Heart left ventricle (tissue), 16 donors: ENCODE data around the gene MYO16. TPM values are rescaled to one million over a fixed set of nuclear protein-coding genes. Genes with fewer than 3 reads are reported as not detected.

Source experiments
- ATAC-seq, 4 donors: fragments of 200-7000 bp; cut with Tn5 transposase; one replicate each; pipeline ENCODE4 v1.9.1; 2020 to 2022; ENCODE audit warnings: moderate library complexity in 4 of 4, mild to moderate bottlenecking in 3 of 4, moderate number of reproducible peaks in 1 of 4
- DNase-seq, 5 donors: peaks; one replicate each; pipeline ENCODE4 v3.0.0-alpha.2; 2020
- H3K27ac ChIP-seq, 12 donors: fragments of 200-600 bp; sonication (generic) in 4 of 12; one replicate each; pipeline versions ENCODE4 v1.5.0 to v1.8.0; 2016 to 2022; ENCODE audit warnings: mild to moderate bottlenecking in 2 of 12
- H3K27me3 ChIP-seq, 9 donors: fragments of 200-600 bp; sonication (generic) in 2 of 9; one replicate each; pipeline versions ENCODE4 v1.5.1 to v1.8.0; 2016 to 2022; ENCODE audit warnings: mild to moderate bottlenecking in 3 of 9
- H3K36me3 ChIP-seq, 9 donors: fragments of 200-600 bp; sonication (generic) in 2 of 9; one replicate each; pipeline versions ENCODE4 v1.5.0 to v1.8.0; 2018 to 2022; ENCODE audit warnings: mild to moderate bottlenecking in 2 of 9
- H3K4me1 ChIP-seq, 12 donors: fragments of 200-600 bp; sonication (generic) in 4 of 12; one replicate each; pipeline versions ENCODE4 v1.5.0 to v1.8.0; 2016 to 2022; ENCODE audit warnings: mild to moderate bottlenecking in 3 of 12
- H3K4me3 ChIP-seq, 12 donors: fragments of 200-600 bp; sonication (generic) in 4 of 12; one replicate each; pipeline versions ENCODE4 v1.5.0 to v1.8.0; 2017 to 2022; ENCODE audit warnings: mild to moderate bottlenecking in 9 of 12, moderate library complexity in 4 of 12
- H3K9me3 ChIP-seq, 12 donors: fragments of 200-600 bp; sonication (generic) in 4 of 12; one replicate each; pipeline versions ENCODE4 v1.5.0 to v1.8.0; 2016 to 2022; ENCODE audit warnings: mild to moderate bottlenecking in 1 of 12
- POLR2A ChIP-seq, 2 donors: fragments of 450-650 bp; IDR thresholded peaks; one replicate each; pipeline ENCODE4 v1.6.1; 2017; ENCODE audit warnings: antibody characterized with exemption in 2 of 2, mild to moderate bottlenecking in 2 of 2, moderate library complexity in 2 of 2
- WGBS, 4 donors: extraction: QIAGEN DNeasy Blood & Tissue Kit in 2 of 4; methylation state at CpG; one replicate each; pipeline versions ENCODE4 v1.1.5 to v1.1.7; 2013 to 2018; 5-methylcytosine and 5-hydroxymethylcytosine counted together
- intact Hi-C, 10 donors: fragments of 100-400 bp; cut with DNase I; formaldehyde crosslinking; loops; one replicate each; pipeline versions ENCODE4 v1.11.1 to v1.14.2; 2022
- polyA plus RNA-seq, 2 donors: library from polyadenylated mRNA; stranded (reverse); fragments of 200-250 nt; gene quantifications; one replicate each; pipeline ENCODE4 v1.2.3, GENCODE V29; 2013
- total RNA-seq, 9 donors: library from RNA; depleted of rRNA in 2 of 9; stranded (reverse); fragments of >200 nt in 2 of 9; fragmentation: NEBNext Ultra II Directional in 3 of 9; extraction: Animal tissue kit (Norgen Biotek cat#: 25700) in 3 of 9; gene quantifications; one replicate each; pipeline versions ENCODE4 v1.1.0 to v1.2.4, GENCODE V29; 2016 to 2023
- TF ChIP-seq, protein P1 (sequence below), 12 donors: fragments of 200-600 bp; sonication (generic) in 4 of 12; IDR thresholded peaks; one replicate each; pipeline versions ENCODE4 v1.5.0 to v1.8.0; 2018 to 2022; ENCODE audit warnings: antibody characterized with exemption in 12 of 12, mild to moderate bottlenecking in 5 of 12
- donor health status: ischemic (EF 13 %, LVEDD 7.1; RV severe dilation, severe dysfunction).
- donor health status: healthy with polysubstance abuse.
- donor health status: DM: no; HTN: yes; CAD: no.
- donor health status: DM: no; HTN: no; CAD: no.
- donor health status: ischemic (EF 25% LVEDD 6.9; RV normal size, moderate dysfunction).
- donor health status: ischemic (EF 25% LVEDD 5.7; RV mildly dilated, moderate dysfunction).
- donor health status: healthy.
- donor health status: DM: yes; HTN: yes; CAD: no.
- donor health status: ischemic (EF 35%, LVEDD 5.7; RV mildly dilated, moderate dysfunction).
- donor health status: nonischemic (EF 11% LVEDD 7.7; RV severe dilation, severe dysfunction).
- donor health status: DM: yes; HTN: yes; CAD: no.
- donor health status: PGD.
- donor health status: ischemic (EF 29% LVEDD 5.4; RV normal size, mild dysfunction).
- donor health status: nonischemic (EF 23%, LVEDD 6.1; RV moderate dilation, normal function).

The MYO16 gene
- total and polyA plus RNA-seq, 11 donors: 0.16 to 5.2 (median 0.81) TPM

GRCh38 chr13:108833531-108833930 is 204.1 kb downstream of the MYO16 start:
- H3K9me3 ChIP-seq: peaks cover 0 to 11% (median 2%) of the 10 kb centered on the region in 12 donors
- intact Hi-C loops: no loop called here
- no peak overlapping the region for H3K4me3 ChIP-seq
- TF ChIP-seq POLR2A (IDR thresholded peaks at IDR 0.05): no peak
- TF ChIP-seq, protein P1, sequence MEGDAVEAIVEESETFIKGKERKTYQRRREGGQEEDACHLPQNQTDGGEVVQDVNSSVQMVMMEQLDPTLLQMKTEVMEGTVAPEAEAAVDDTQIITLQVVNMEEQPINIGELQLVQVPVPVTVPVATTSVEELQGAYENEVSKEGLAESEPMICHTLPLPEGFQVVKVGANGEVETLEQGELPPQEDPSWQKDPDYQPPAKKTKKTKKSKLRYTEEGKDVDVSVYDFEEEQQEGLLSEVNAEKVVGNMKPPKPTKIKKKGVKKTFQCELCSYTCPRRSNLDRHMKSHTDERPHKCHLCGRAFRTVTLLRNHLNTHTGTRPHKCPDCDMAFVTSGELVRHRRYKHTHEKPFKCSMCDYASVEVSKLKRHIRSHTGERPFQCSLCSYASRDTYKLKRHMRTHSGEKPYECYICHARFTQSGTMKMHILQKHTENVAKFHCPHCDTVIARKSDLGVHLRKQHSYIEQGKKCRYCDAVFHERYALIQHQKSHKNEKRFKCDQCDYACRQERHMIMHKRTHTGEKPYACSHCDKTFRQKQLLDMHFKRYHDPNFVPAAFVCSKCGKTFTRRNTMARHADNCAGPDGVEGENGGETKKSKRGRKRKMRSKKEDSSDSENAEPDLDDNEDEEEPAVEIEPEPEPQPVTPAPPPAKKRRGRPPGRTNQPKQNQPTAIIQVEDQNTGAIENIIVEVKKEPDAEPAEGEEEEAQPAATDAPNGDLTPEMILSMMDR (IDR thresholded peaks at IDR 0.05): no peak
- ATAC-seq (no peak), DNase-seq (no peak)
- no peak overlapping the region for H3K27ac ChIP-seq
- no peaks in the 10 kb centered on the region for H3K4me1 ChIP-seq
- H3K27me3 ChIP-seq: no peaks in the 10 kb centered on the region
- WGBS, 4 donors: 89 to 94% (median 91%) methylated on average over 1 of the region's 1 CpG
- no peaks in the 10 kb centered on the region for H3K36me3 ChIP-seq

DNA sequence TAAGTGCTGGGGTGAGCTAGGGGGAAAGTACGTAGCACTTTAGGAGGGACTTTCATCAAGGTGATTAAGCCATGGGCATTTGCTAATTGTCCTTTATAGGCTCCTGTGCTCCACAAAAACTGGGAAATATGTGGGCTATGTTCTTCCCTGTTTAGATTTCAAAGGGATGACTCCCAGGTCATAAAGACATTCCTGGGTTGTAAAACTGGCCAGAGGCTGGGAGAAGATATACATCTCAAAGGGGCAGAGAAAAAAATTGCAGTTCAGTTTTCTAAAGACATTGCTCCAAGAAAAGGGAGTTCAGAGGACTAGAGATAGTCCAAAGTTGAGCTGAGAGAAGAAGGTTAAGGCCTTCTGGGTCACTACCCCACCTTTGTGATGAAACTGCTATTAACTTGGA is 204.8 kb downstream of the MYO16 start:
- Histone ChIP-seq H3K27me3 (no peaks in the 10 kb centered on the region), H3K9me3 (peaks cover 0 to 4% (median 0%) of the 10 kb centered on the region in 12 donors), H3K36me3 (no peaks in the 10 kb centered on the region), H3K4me3 (no peak overlapping the region), H3K4me1 (no peaks in the 10 kb centered on the region), H3K27ac (no peak overlapping the region)
- WGBS, 4 donors: 91 to 97% (median 96%) methylated on average over 1 of the region's 1 CpG
- intact Hi-C loops: no loop called here
- DNase-seq: no peak
- ATAC-seq: no peak
- TF ChIP-seq, protein P1 (IDR thresholded peaks at IDR 0.05): no peak
- no peak for TF ChIP-seq POLR2A (IDR thresholded peaks at IDR 0.05)

GRCh38 chr13:108835083-108835482 is 205.7 kb downstream of the MYO16 start:
- no peaks in the 10 kb centered on the region for H3K27me3 ChIP-seq
- peaks cover 0 to 8% (median 0%) of the 10 kb centered on the region in 12 donors for H3K9me3 ChIP-seq
- DNase-seq: no peak
- ATAC-seq: no peak
- H3K27ac ChIP-seq: no peak overlapping the region
- TF ChIP-seq POLR2A (IDR thresholded peaks at IDR 0.05): no peak
- TF ChIP-seq, protein P1 (IDR thresholded peaks at IDR 0.05): no peak
- 66 to 80% (median 72%) methylated on average over 3 of the region's 3 CpGs for WGBS, 4 donors
- H3K4me3 ChIP-seq: no peak overlapping the region
- no peaks in the 10 kb centered on the region for H3K36me3 ChIP-seq
- no peaks in the 10 kb centered on the region for H3K4me1 ChIP-seq
- intact Hi-C loops: no loop called here

DNA sequence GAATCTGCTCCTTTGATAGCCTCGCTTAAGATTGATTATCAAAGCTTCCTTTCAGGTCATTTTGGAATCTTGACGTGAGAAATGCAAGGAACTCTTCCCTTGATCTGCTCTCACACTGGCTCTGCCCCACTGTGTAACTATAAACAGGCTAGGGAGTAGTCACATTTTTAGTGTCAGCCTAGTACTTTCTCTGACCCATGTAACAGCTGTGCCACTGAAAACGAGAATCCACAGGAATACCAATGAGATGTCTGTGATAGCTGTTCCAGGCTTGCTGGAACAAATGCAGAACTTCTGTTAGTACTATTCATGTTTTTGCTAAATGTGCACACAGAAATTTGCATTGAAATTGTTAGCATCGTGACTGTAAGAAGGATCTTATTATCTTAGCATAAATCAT is 221.3 kb downstream of the MYO16 start:
- no peaks in the 10 kb centered on the region for H3K36me3 ChIP-seq
- no peak for DNase-seq
- TF ChIP-seq, protein P1 (IDR thresholded peaks at IDR 0.05): no peak
- TF ChIP-seq POLR2A (IDR thresholded peaks at IDR 0.05): no peak
- no peaks in the 10 kb centered on the region for H3K27me3 ChIP-seq
- 46 to 59% (median 51%) methylated on average over 4 of the region's 4 CpGs for WGBS, 4 donors
- no peak for ATAC-seq
- H3K9me3 ChIP-seq: no peaks in the 10 kb centered on the region
- intact Hi-C loops: no loop called here
- no peak overlapping the region for H3K4me3 ChIP-seq
- no peak overlapping the region for H3K27ac ChIP-seq
- no peaks in the 10 kb centered on the region for H3K4me1 ChIP-seq
